Activated T-cell treated with anti-CD3 and anti-CD28 coated beads, Interleukin-2, amount 50 U/mL, for 24 hours (primary cell): ENCODE data around the gene NEK11.

Source experiments
- DNase-seq: peaks from one replicate; pipeline ENCODE4 v3.0.0-alpha.2; 2020
- H3K27ac Mint-ChIP-seq: 2 replicates; pipeline ENCODE4 v1.8.0; 2020; ENCODE audit warnings: mild to moderate bottlenecking, mixed read lengths
- H3K27me3 Mint-ChIP-seq: 2 replicates; pipeline ENCODE4 v1.8.0; 2020; ENCODE audit warnings: mixed read lengths
- H3K36me3 Mint-ChIP-seq: 2 replicates; pipeline ENCODE4 v1.8.0; 2020; ENCODE audit warnings: low read depth, mixed read lengths
- H3K4me1 Mint-ChIP-seq: 2 replicates; pipeline ENCODE4 v1.8.0; 2020; ENCODE audit warnings: low read depth, mixed read lengths
- H3K4me3 Mint-ChIP-seq: 2 replicates; pipeline ENCODE4 v1.8.0; 2020; ENCODE audit warnings: mild to moderate bottlenecking, moderate library complexity, mixed read lengths
- H3K9me3 Mint-ChIP-seq: 2 replicates; pipeline ENCODE4 v1.8.0; 2020; ENCODE audit warnings: mixed read lengths

NEK11 gene

DNA sequence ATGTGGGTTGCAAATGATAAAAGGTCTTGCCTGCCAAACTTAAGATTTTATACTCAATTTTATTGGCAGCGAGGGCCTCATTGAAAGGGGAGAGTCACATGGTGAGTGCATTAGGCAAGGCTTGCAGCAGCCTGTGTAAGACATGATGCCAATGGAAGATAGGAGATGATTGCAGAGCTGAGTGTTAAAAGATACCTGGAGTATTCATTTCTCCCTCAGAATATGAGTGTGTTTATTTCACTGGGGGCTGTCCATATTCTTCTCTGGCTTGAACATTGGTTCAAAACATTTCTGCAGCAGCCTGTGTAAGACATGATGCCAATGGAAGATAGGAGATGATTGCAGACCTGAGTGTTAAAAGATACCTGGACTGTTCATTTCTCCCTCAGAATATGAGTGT, 189.7 kb downstream of the NEK11 start:
- no peaks in the 10 kb centered on the region for H3K27me3 Mint-ChIP-seq
- H3K36me3 Mint-ChIP-seq = no peaks in the 10 kb centered on the region
- H3K9me3 Mint-ChIP-seq = no peaks in the 10 kb centered on the region
- no peaks in the 10 kb centered on the region for H3K4me1 Mint-ChIP-seq
- H3K27ac Mint-ChIP-seq = no peak overlapping the region
- DNase-seq = no peak
- H3K4me3 Mint-ChIP-seq = no peak overlapping the region

- DNase-seq = no peak
- H3K9me3 Mint-ChIP-seq = no peaks in the 10 kb centered on the region
- H3K27ac Mint-ChIP-seq = no peak overlapping the region
- no peaks in the 10 kb centered on the region for H3K36me3 Mint-ChIP-seq
- no peaks in the 10 kb centered on the region for H3K27me3 Mint-ChIP-seq
- H3K4me1 Mint-ChIP-seq = no peaks in the 10 kb centered on the region
- no peak overlapping the region for H3K4me3 Mint-ChIP-seq
These were observed 190.1 kb downstream of the NEK11 start for GRCh38 chr3:131216801-131217200.

- Mint-ChIP-seq H3K9me3 (no peaks in the 10 kb centered on the region), H3K36me3 (no peaks in the 10 kb centered on the region), H3K27ac (no peak overlapping the region), H3K27me3 (no peaks in the 10 kb centered on the region), H3K4me1 (no peaks in the 10 kb centered on the region), H3K4me3 (no peak overlapping the region)
- no peak for DNase-seq
These were observed 190.6 kb downstream of the NEK11 start for GRCh38 chr3:131217296-131217741.

- Mint-ChIP-seq H3K9me3 (no peaks in the 10 kb centered on the region), H3K4me3 (no peak overlapping the region), H3K27me3 (no peaks in the 10 kb centered on the region), H3K4me1 (peaks cover 2% of the 10 kb centered on the region), H3K27ac (no peak overlapping the region), H3K36me3 (no peaks in the 10 kb centered on the region)
- DNase-seq = no peak
These were observed 191.5 kb downstream of the NEK11 start for GRCh38 chr3:131218196-131218595.

DNA sequence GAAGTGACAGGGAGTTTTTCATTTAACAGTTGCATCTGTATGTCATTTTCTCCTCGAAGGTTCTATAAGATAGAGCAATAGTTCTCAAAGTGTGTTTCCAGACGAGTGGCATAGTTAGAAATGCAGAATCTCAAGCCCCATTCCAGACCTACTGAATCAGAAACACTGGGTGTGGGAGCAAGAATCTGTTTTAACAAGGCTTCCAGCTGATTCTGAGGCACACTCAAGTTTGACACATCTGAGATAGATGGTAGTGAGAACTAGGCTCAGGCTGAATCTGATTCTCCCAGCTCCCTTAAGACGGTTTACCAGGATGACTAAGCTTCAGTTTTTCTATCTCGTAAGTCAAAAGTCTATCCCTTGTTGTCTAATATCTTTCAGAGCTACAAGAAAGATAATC, 195.1 kb downstream of the NEK11 start:
- Mint-ChIP-seq H3K9me3 (no peaks in the 10 kb centered on the region), H3K36me3 (no peaks in the 10 kb centered on the region), H3K4me1 (peaks cover 7% of the 10 kb centered on the region), H3K27me3 (no peaks in the 10 kb centered on the region), H3K27ac (no peak overlapping the region), H3K4me3 (no peak overlapping the region)
- DNase-seq = no peak

GRCh38 chr3:131222599-131222998, 195.9 kb downstream of the NEK11 start:
- H3K27ac Mint-ChIP-seq = no peak overlapping the region
- no peaks in the 10 kb centered on the region for H3K36me3 Mint-ChIP-seq
- H3K27me3 Mint-ChIP-seq = no peaks in the 10 kb centered on the region
- H3K4me3 Mint-ChIP-seq = no peak overlapping the region
- DNase-seq = no peak
- no peaks in the 10 kb centered on the region for H3K9me3 Mint-ChIP-seq
- H3K4me1 Mint-ChIP-seq = peaks cover 7% of the 10 kb centered on the region

- no peaks in the 10 kb centered on the region for H3K9me3 Mint-ChIP-seq
- no peaks in the 10 kb centered on the region for H3K36me3 Mint-ChIP-seq
- no peaks in the 10 kb centered on the region for H3K27me3 Mint-ChIP-seq
- no peak overlapping the region for H3K4me3 Mint-ChIP-seq
- peaks cover 7% of the 10 kb centered on the region for H3K4me1 Mint-ChIP-seq
- no peak overlapping the region for H3K27ac Mint-ChIP-seq
- no peak for DNase-seq
These were observed 197.0 kb downstream of the NEK11 start for GRCh38 chr3:131223373-131224289.

DNA sequence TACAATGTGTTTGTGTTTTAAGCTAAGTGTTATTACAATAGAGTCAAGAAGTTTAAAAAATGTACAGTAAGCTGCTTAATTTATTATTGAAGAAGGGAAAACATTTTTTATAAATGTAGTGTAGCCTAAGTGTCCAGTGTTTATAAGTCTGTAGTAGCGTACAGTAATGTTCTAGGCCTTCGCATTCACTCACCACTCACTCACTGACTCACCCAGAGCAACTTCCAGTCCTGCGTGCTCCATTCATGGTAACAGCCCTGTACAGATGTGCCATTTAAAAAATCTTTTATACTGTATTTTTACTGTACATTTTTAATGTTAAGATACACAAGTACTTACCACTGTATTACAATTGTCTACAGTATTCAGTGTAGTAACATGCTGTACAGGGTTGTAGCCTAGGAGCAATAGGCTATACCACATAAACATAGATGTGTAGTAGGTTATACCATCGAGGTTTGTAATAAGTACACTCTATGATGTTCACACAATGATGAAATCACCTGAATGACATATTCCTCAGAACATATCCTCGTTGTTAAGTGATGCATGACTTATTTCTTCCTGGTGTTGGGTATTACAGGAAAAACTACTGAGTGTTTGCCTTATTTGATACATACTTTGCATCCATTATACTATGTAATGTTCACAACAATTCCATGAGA, 198.3 kb downstream of the NEK11 start:
- H3K9me3 Mint-ChIP-seq = no peaks in the 10 kb centered on the region
- no peaks in the 10 kb centered on the region for H3K27me3 Mint-ChIP-seq
- H3K27ac Mint-ChIP-seq = no peak overlapping the region
- peaks cover 7% of the 10 kb centered on the region for H3K4me1 Mint-ChIP-seq
- H3K36me3 Mint-ChIP-seq = no peaks in the 10 kb centered on the region
- no peak for DNase-seq
- no peak overlapping the region for H3K4me3 Mint-ChIP-seq

DNA sequence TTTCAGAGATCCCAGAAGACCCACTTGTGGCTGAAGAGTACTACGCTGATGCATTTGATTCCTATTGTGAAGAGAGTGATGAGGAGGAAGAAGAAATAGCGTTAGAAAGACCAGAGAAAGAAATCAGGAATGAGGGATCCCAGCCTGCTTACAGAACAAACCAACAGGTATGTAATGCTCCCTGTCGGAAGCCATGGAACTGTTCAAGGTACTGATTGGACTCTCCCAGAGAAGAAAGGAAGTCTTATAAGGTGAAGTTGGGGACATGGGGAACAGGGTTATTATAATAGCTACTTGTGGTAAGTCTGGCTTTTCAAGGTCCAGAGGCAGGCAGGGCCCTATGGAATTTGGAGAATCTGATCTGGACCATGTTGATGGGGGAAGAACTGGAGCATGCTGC, 201.8 kb downstream of the NEK11 start:
- Mint-ChIP-seq H3K4me1 (peaks cover 1% of the 10 kb centered on the region), H3K27me3 (no peaks in the 10 kb centered on the region), H3K27ac (no peak overlapping the region), H3K36me3 (no peaks in the 10 kb centered on the region), H3K9me3 (no peaks in the 10 kb centered on the region), H3K4me3 (no peak overlapping the region)
- no peak for DNase-seq

DNA sequence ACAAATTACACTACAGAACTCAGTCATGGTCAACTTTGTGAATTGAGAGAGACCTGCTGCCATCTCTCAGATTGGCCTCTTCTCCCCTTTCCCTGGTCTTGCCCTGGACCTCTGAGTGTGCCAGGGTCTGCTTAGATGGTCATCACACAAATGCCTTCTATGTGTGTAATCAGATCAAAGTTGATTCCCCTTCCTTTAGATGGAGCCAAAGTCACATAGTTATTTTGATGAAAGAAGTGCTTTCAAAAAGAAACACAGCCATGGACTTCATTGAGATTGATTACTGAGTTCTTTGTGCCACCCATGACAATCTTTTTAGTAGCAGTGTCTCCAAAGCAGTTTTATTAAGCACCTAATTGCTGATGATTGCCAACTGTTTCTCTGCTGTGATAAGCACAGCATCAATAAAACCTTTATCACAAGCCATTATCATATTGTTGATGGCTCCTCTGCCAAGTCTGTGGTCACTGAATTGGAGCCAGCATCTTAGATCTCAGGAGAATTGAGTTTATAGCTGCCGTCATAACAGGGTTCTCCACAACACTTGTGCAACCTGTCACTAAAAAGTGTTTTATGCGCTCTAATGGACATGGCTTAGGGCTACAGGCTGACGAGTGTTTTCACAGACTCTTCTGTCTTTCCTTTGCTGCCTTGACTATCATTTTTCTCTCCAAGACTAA, 205.2 kb downstream of the NEK11 start:
- no peak for DNase-seq
- no peaks in the 10 kb centered on the region for H3K27me3 Mint-ChIP-seq
- no peak overlapping the region for H3K27ac Mint-ChIP-seq

GRCh38 chr3:131232711-131233267, 206.1 kb downstream of the NEK11 start:
- Mint-ChIP-seq H3K27me3 (no peaks in the 10 kb centered on the region), H3K27ac (no peak overlapping the region), H3K4me1 (no peaks in the 10 kb centered on the region), H3K36me3 (no peaks in the 10 kb centered on the region), H3K9me3 (no peaks in the 10 kb centered on the region), H3K4me3 (no peak overlapping the region)
- DNase-seq = no peak

More for the DNA sequence above, 205.2 kb downstream of the NEK11 start:
- Mint-ChIP-seq H3K36me3 (no peaks in the 10 kb centered on the region), H3K9me3 (no peaks in the 10 kb centered on the region), H3K4me3 (no peak overlapping the region), H3K4me1 (no peaks in the 10 kb centered on the region)

DNA sequence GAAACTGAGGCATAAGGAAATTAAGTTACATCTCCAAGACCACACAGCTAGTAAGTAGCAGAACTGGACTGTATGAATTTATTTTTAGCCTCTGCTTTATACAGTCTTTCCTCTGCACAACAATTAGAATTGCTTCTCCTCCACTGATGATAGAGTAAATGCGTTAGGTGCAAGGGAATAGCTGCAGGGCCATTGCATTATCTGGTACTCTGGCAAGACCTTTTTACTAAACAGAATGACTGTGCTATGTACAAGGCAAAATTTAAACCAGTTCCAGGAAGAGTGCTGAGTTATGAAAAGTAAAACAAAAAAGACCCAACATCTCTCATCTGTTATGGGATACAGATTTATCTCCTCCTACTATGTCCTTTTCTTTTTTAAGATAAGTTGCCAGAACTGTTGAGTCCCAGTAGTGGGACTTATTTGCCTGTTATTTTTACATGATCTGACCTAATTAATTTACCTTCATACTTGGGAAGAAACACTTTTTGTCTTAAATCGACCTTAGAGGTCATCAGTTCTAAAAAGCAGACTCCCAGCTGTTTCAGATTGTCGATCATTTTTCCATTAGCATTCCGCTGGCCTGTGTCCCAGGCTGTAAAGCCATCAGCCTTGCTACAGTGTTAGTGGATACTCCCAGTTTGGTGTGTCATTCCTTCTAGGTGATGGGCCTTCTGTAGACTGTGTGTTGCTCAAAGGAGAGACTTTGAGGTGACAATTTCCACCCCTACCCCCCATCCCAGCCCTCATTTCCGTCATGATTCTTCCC, 207.4 kb downstream of the NEK11 start:
- Mint-ChIP-seq H3K4me1 (no peaks in the 10 kb centered on the region), H3K9me3 (no peaks in the 10 kb centered on the region), H3K27me3 (no peaks in the 10 kb centered on the region), H3K27ac (no peak overlapping the region), H3K4me3 (no peak overlapping the region), H3K36me3 (no peaks in the 10 kb centered on the region)
- DNase-seq = no peak

DNA sequence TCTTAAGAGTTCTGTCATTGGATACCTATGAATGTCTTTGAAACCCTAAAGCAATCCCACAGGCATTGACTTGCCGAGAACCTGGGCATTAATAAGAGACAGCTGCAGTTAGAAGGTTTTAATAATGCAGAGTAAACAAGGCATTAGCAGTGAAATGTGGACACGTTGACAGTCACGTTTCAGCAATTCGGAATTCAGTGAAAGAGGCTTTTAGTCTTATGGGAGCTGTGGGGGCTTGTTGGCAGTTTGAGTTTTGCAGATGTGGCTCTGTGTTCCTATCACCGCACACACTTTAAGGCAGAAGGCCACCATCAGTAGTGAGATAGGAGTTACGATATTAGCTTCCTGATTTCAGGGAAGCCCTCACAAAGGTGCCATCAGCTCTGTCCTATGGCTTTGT, 209.7 kb downstream of the NEK11 start:
- no peaks in the 10 kb centered on the region for H3K27me3 Mint-ChIP-seq
- no peaks in the 10 kb centered on the region for H3K4me1 Mint-ChIP-seq
- DNase-seq = no peak
- no peak overlapping the region for H3K4me3 Mint-ChIP-seq
- no peaks in the 10 kb centered on the region for H3K9me3 Mint-ChIP-seq
- no peaks in the 10 kb centered on the region for H3K36me3 Mint-ChIP-seq
- no peak overlapping the region for H3K27ac Mint-ChIP-seq

- Mint-ChIP-seq H3K4me1 (no peaks in the 10 kb centered on the region), H3K9me3 (no peaks in the 10 kb centered on the region), H3K27ac (no peak overlapping the region), H3K27me3 (no peaks in the 10 kb centered on the region), H3K4me3 (no peak overlapping the region), H3K36me3 (no peaks in the 10 kb centered on the region)
- DNase-seq = no peak
These were observed 211.8 kb downstream of the NEK11 start for GRCh38 chr3:131238496-131238895.
